Measurements from ENCODE around the gene RXRB.

DNA sequence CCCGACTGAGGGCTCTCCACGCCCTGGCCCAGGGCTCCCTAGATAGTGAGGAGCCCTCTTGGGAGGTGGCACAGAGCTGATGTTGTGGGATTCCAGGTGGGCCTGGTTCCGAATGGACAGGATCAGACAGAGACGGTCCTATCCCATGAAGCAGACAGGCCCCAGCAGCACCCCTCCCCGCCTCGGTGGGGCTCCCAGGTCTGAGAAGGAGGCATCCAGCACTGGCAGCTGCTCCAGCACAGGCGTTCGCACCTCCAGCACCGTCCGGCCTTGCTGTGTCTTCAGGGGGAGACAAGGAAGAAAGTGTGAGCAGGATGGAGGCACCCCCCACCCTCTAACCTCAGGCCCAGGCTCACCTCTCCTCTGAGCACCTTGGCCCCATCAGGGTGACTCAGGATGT is 36.9 kb downstream of the RXRB start:
- TF ChIP-seq, protein P1, sequence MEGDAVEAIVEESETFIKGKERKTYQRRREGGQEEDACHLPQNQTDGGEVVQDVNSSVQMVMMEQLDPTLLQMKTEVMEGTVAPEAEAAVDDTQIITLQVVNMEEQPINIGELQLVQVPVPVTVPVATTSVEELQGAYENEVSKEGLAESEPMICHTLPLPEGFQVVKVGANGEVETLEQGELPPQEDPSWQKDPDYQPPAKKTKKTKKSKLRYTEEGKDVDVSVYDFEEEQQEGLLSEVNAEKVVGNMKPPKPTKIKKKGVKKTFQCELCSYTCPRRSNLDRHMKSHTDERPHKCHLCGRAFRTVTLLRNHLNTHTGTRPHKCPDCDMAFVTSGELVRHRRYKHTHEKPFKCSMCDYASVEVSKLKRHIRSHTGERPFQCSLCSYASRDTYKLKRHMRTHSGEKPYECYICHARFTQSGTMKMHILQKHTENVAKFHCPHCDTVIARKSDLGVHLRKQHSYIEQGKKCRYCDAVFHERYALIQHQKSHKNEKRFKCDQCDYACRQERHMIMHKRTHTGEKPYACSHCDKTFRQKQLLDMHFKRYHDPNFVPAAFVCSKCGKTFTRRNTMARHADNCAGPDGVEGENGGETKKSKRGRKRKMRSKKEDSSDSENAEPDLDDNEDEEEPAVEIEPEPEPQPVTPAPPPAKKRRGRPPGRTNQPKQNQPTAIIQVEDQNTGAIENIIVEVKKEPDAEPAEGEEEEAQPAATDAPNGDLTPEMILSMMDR (IDR thresholded peaks at IDR 0.05; ENCODE audit: low read depth, low read length), result no peak
- TF ChIP-seq EZH2phosphoT487 (IDR thresholded peaks at IDR 0.05; ENCODE audit: low read depth), result no peak
